Measurements from ENCODE around the gene ABCC10. TPM values are rescaled to one million over a fixed set of nuclear protein-coding genes. Genes with fewer than 3 reads are reported as not detected.

The ABCC10 gene
- total and polyA plus RNA-seq, 5 donors: 11.0 to 16.0 (median 12.7) TPM

DNA sequence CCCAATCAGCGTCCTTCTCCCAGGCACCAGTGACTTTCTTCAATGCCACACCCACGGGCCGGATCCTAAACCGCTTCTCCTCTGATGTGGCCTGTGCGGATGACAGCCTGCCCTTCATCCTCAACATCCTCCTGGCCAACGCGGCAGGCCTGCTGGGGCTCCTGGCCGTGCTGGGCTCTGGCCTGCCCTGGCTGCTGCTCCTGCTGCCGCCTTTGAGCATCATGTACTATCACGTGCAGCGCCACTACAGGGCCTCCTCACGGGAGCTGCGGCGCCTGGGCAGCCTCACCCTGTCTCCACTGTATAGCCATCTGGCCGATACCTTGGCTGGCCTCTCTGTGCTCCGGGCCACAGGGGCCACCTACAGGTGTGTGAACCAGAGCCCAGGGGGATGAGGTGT is 18.2 kb downstream of the ABCC10 start:
- DNase-seq: peak in 1 of 3 donors; percentile 35
- H3K27ac ChIP-seq (ENCODE audit: low read length): no peak overlapping the region
- WGBS: 89% methylated on average over 16 of the region's 16 CpGs
- H3K4me3 ChIP-seq (ENCODE audit: low read length): no peak overlapping the region
- no peak for ATAC-seq
- intact Hi-C loops (cut with DNase I): no loop called here
- no peaks in the 10 kb centered on the region for H3K4me1 ChIP-seq (ENCODE audit: control insufficient read depth, insufficient read depth, low read length)
- no peaks in the 10 kb centered on the region for H3K27me3 ChIP-seq (ENCODE audit: control insufficient read depth, insufficient read depth)
- no peaks in the 10 kb centered on the region for H3K9me3 ChIP-seq (ENCODE audit: control insufficient read depth, low read length)

GRCh38 chr6:43447604-43448003 is 20.3 kb downstream of the ABCC10 start:
- Histone ChIP-seq H3K9me3 (ENCODE audit: control insufficient read depth, low read length) (no peaks in the 10 kb centered on the region), H3K4me3 (ENCODE audit: low read length) (no peak overlapping the region), H3K4me1 (ENCODE audit: control insufficient read depth, insufficient read depth, low read length) (no peaks in the 10 kb centered on the region), H3K27ac (ENCODE audit: low read length) (no peak overlapping the region), H3K27me3 (ENCODE audit: control insufficient read depth, insufficient read depth) (no peaks in the 10 kb centered on the region)
- intact Hi-C loops (cut with DNase I): no loop called here
- ATAC-seq (no peak), DNase-seq (no peak)
- 92% methylated on average over 16 of the region's 16 CpGs for WGBS

- no peak overlapping the region for H3K4me3 ChIP-seq (ENCODE audit: low read length)
- WGBS: 87% methylated on average over 4 of the region's 4 CpGs
- H3K27ac ChIP-seq (ENCODE audit: low read length): no peak overlapping the region
- H3K27me3 ChIP-seq (ENCODE audit: control insufficient read depth, insufficient read depth): no peaks in the 10 kb centered on the region
- intact Hi-C loops (cut with DNase I): no loop called here
- H3K4me1 ChIP-seq (ENCODE audit: control insufficient read depth, insufficient read depth, low read length): no peaks in the 10 kb centered on the region
- H3K9me3 ChIP-seq (ENCODE audit: control insufficient read depth, low read length): no peaks in the 10 kb centered on the region
- no peak for DNase-seq
- no peak for ATAC-seq
Observed at GRCh38 chr6:43448916-43449315, 21.6 kb downstream of the ABCC10 start.

GRCh38 chr6:43450699-43451131 is 23.4 kb downstream of the ABCC10 start:
- intact Hi-C loops (cut with DNase I): loop anchor here in 1 of 4 donors (5.0 kb wide), 1 partner anchor 47 kb away; no protein-coding TSS in a partner anchor
- Histone ChIP-seq H3K27ac (ENCODE audit: low read length) (no peak overlapping the region), H3K9me3 (ENCODE audit: control insufficient read depth, low read length) (no peaks in the 10 kb centered on the region), H3K4me1 (ENCODE audit: control insufficient read depth, insufficient read depth, low read length) (no peaks in the 10 kb centered on the region), H3K27me3 (ENCODE audit: control insufficient read depth, insufficient read depth) (no peaks in the 10 kb centered on the region), H3K4me3 (ENCODE audit: low read length) (no peak overlapping the region)
- WGBS: 95% methylated on average over 13 of the region's 13 CpGs
- DNase-seq (no peak), ATAC-seq (no peak)

- DNase-seq (no peak), ATAC-seq (no peak)
- Histone ChIP-seq H3K4me1 (ENCODE audit: control insufficient read depth, insufficient read depth, low read length) (no peaks in the 10 kb centered on the region), H3K27ac (ENCODE audit: low read length) (no peak overlapping the region), H3K27me3 (ENCODE audit: control insufficient read depth, insufficient read depth) (no peaks in the 10 kb centered on the region), H3K9me3 (ENCODE audit: control insufficient read depth, low read length) (no peaks in the 10 kb centered on the region), H3K4me3 (ENCODE audit: low read length) (no peak overlapping the region)
- WGBS: 78% methylated on average over 4 of the region's 4 CpGs
- intact Hi-C loops (cut with DNase I): loop anchor here in 1 of 4 donors (5.0 kb wide), 1 partner anchor 46 kb away; no protein-coding TSS in a partner anchor
Observed at GRCh38 chr6:43451348-43451747, 24.0 kb downstream of the ABCC10 start.

GRCh38 chr6:43451939-43452338 is 24.6 kb downstream of the ABCC10 start:
- Histone ChIP-seq H3K4me1 (ENCODE audit: control insufficient read depth, insufficient read depth, low read length) (no peaks in the 10 kb centered on the region), H3K4me3 (ENCODE audit: low read length) (no peak overlapping the region), H3K9me3 (ENCODE audit: control insufficient read depth, low read length) (no peaks in the 10 kb centered on the region), H3K27me3 (ENCODE audit: control insufficient read depth, insufficient read depth) (no peaks in the 10 kb centered on the region), H3K27ac (ENCODE audit: low read length) (no peak overlapping the region)
- ATAC-seq (no peak), DNase-seq (no peak)
- intact Hi-C loops (cut with DNase I): loop anchor here in 1 of 4 donors (5.0 kb wide), 1 partner anchor 45 kb away; no protein-coding TSS in a partner anchor
- WGBS: 93% methylated on average over 8 of the region's 8 CpGs

DNA sequence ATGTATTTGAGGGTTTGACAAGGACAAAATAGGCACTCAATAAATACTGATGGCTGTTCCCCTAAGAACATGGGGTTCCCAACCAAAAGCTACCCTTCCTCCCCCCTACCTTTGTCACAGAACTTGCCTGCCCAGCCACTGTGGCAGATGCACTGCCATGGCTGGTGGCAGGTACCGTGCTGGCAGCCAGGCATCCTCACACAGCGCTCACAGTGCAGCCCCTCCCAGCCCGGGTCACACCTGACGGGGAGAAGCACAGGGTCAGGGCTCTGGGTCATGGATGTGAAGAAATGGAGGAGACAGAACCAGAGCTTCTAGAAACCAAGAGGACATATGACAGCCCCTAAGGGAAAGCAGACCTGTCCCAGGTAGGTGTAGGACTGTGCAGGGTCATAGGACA is 25.6 kb downstream of the ABCC10 start:
- Histone ChIP-seq H3K27me3 (ENCODE audit: control insufficient read depth, insufficient read depth) (no peaks in the 10 kb centered on the region), H3K27ac (ENCODE audit: low read length) (no peak overlapping the region), H3K4me1 (ENCODE audit: control insufficient read depth, insufficient read depth, low read length) (no peaks in the 10 kb centered on the region), H3K9me3 (ENCODE audit: control insufficient read depth, low read length) (no peaks in the 10 kb centered on the region), H3K4me3 (ENCODE audit: low read length) (no peak overlapping the region)
- intact Hi-C loops (cut with DNase I): loop anchor here in 1 of 4 donors (5.0 kb wide), 1 partner anchor 44 kb away; no protein-coding TSS in a partner anchor
- ATAC-seq: no peak
- DNase-seq: no peak
- WGBS: 94% methylated on average over 4 of the region's 4 CpGs

- Histone ChIP-seq H3K4me1 (ENCODE audit: control insufficient read depth, insufficient read depth, low read length) (no peaks in the 10 kb centered on the region), H3K27ac (ENCODE audit: low read length) (no peak overlapping the region), H3K9me3 (ENCODE audit: control insufficient read depth, low read length) (no peaks in the 10 kb centered on the region), H3K27me3 (ENCODE audit: control insufficient read depth, insufficient read depth) (no peaks in the 10 kb centered on the region), H3K4me3 (ENCODE audit: low read length) (no peak overlapping the region)
- intact Hi-C loops (cut with DNase I): loop anchor here in 3 of 4 donors (2.0 to 5.0 kb wide), 2 partner anchors 43 to 53 kb away; no protein-coding TSS in a partner anchor
- ATAC-seq (no peak), DNase-seq (no peak)
Observed at GRCh38 chr6:43453831-43454230, 26.5 kb downstream of the ABCC10 start.

DNA sequence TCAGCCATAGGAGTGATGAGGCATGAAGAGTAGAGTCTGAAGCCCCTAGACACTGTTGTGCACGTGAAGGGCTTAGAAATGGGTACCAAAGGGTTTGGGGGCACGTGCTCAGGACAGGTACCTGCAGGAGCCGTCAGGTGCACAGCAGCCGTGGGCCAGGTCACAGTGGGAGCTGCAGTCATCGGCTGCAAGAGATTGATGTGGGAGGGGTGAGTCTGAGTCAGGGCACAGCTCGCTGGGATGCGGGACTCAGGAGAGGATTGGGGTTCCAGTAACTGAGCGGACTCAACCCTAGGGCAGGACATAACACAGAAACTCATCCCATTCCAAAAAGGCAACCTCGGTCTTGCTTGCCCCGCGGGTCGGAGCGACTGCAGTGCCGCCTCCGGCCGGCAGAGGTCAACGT is 27.0 kb downstream of the ABCC10 start:
- Histone ChIP-seq H3K9me3 (ENCODE audit: control insufficient read depth, low read length) (no peaks in the 10 kb centered on the region), H3K4me1 (ENCODE audit: control insufficient read depth, insufficient read depth, low read length) (no peaks in the 10 kb centered on the region), H3K27me3 (ENCODE audit: control insufficient read depth, insufficient read depth) (no peaks in the 10 kb centered on the region), H3K4me3 (ENCODE audit: low read length) (no peak overlapping the region), H3K27ac (ENCODE audit: low read length) (no peak overlapping the region)
- intact Hi-C loops (cut with DNase I): loop anchor here in 3 of 4 donors (2.0 to 5.0 kb wide), 2 partner anchors 43 to 53 kb away; no protein-coding TSS in a partner anchor
- DNase-seq (no peak), ATAC-seq (no peak)
- 15% methylated on average over 17 of the region's 17 CpGs for WGBS

DNA sequence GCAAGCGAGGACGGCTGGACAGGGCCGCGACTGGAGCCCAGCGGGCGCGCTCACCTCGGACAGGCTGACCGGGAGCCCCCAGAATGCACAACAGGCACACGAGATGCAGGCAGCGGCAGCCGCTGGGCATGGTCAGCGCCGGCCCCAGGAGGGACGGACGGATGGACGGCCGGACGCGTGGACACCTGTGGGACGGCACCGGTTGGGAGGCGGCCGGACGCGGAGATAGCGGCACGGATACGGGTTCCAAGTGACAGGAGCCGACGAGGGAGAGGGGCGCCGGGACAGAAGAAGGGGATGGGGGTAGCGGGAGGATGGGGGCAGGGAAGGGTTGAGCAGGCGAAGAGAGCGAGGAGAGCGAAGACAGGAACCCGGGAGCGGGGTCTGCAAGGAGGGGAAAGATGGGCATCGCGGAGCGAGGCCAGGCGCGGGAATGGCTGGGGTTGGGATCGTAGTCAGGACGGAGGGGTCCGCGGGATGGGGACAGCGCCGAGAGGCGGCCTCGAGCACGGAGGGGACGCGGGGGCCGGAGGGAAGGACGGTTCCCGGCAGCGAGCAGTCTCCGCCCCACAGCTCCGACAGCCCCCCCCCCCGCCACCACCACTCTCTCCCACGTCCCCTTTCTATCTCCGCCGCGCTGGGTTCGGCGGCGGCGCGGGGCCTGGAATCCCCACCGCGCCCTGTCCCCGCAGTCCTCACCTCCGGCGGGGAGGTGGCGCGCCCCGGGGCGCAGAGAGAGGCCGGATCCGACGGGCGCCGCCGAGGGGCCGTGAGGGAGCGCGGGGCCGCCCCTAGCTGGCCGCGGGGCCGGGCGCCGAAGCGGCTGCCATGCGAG is 27.6 kb downstream of the ABCC10 start:
- under 1% methylated on average over 97 of the region's 97 CpGs for WGBS
- no peak overlapping the region for H3K27ac ChIP-seq (ENCODE audit: low read length)

More for the DNA sequence above, 27.6 kb downstream of the ABCC10 start:
- Histone ChIP-seq H3K4me3 (ENCODE audit: low read length) (peak overlapping the region; percentile 36), H3K27me3 (ENCODE audit: control insufficient read depth, insufficient read depth) (no peaks in the 10 kb centered on the region), H3K9me3 (ENCODE audit: control insufficient read depth, low read length) (no peaks in the 10 kb centered on the region), H3K4me1 (ENCODE audit: control insufficient read depth, insufficient read depth, low read length) (no peaks in the 10 kb centered on the region)
- peak; percentile 88 to 95 (median 95) for DNase-seq
- intact Hi-C loops (cut with DNase I): loop anchor here (2.0 to 5.0 kb wide), 4 partner anchors 42 to 52 kb away; no protein-coding TSS in a partner anchor
- peak; percentile 87 to 91 for ATAC-seq
